SK-N-SH treated with all-trans-retinoic acid at 6 μM for 48 hours (cell line): ENCODE measurements around the gene IQCH.
"Not testable (repeated sequence)": the region's sequence is repeated elsewhere in the genome, so short reads cannot be mapped to it uniquely, and the experiment has no call there.

Source experiments
- ARNTL ChIP-seq: fragments of 450-650 bp; formaldehyde crosslinking; IDR thresholded peaks from 2 replicates; pipeline ENCODE4 v1.5.0; 2020; ENCODE audit warnings: low read depth, mild to moderate bottlenecking, moderate library complexity, borderline replicate concordance
- BACH2 ChIP-seq: fragments of 250-450 bp; sonication (Bioruptor Pico); IDR thresholded peaks from 2 replicates; pipeline ENCODE4 v1.9.0; 2021; ENCODE audit warnings: mild to moderate bottlenecking, borderline replicate concordance
- ESRRG ChIP-seq: fragments of 250-450 bp; sonication (Bioruptor Pico); IDR thresholded peaks from 2 replicates; pipeline ENCODE4 v1.6.1; 2021; ENCODE audit warnings: mild to moderate bottlenecking
- PATZ1 ChIP-seq: fragments of 250-450 bp; sonication (Bioruptor Pico); IDR thresholded peaks from 2 replicates; pipeline ENCODE4 v1.8.0; 2020; ENCODE audit warnings: mild to moderate bottlenecking, moderate library complexity, borderline replicate concordance
- RARB ChIP-seq: fragments of 250-450 bp; sonication (Bioruptor Pico); IDR thresholded peaks from 2 replicates; pipeline ENCODE4 v1.8.0; 2021; ENCODE audit warnings: mild to moderate bottlenecking, moderate library complexity
- TOX ChIP-seq: fragments of 250-450 bp; sonication (Bioruptor Pico); IDR thresholded peaks from 2 replicates; pipeline ENCODE4 v1.8.0; 2021; ENCODE audit warnings: mild to moderate bottlenecking, moderate library complexity, borderline replicate concordance
- TSHZ2 ChIP-seq: fragments of 250-450 bp; sonication (Bioruptor Pico); IDR thresholded peaks from 2 replicates; pipeline ENCODE4 v1.5.0; 2020; ENCODE audit warnings: mild to moderate bottlenecking, moderate library complexity
- ZFP3 ChIP-seq: fragments of 250-450 bp; sonication (Bioruptor Pico); IDR thresholded peaks from 2 replicates; pipeline ENCODE4 v1.5.0; 2020; ENCODE audit warnings: mild to moderate bottlenecking, moderate library complexity

- TF ChIP-seq TOX (CRISPR knock-in tag); ARNTL; RARB (CRISPR knock-in tag); PATZ1 (CRISPR knock-in tag); BACH2 (CRISPR knock-in tag); ESRRG (CRISPR knock-in tag); TSHZ2 (CRISPR knock-in tag); ZFP3: not testable (repeated sequence)
Observed at GRCh38 chr15:67448372-67448771, 193.8 kb downstream of the IQCH start.
